Neural cell (in vitro differentiated cells): ENCODE data around the gene MGAT4C.

Experiments used
- TF ChIP-seq, protein P1 (sequence below): IDR thresholded peaks from 2 replicates; pipeline ENCODE4 v1.6.1; 2012; ENCODE audit warnings: borderline replicate concordance
- TF ChIP-seq, protein P2 (sequence below): fragments of 450-650 bp; IDR thresholded peaks from 2 replicates; pipeline ENCODE4 v1.5.1; 2014; ENCODE audit warnings: antibody characterized with exemption, mild to moderate bottlenecking, moderate library complexity; ENCODE audit not compliant: poor library complexity, severe bottlenecking

DNA sequence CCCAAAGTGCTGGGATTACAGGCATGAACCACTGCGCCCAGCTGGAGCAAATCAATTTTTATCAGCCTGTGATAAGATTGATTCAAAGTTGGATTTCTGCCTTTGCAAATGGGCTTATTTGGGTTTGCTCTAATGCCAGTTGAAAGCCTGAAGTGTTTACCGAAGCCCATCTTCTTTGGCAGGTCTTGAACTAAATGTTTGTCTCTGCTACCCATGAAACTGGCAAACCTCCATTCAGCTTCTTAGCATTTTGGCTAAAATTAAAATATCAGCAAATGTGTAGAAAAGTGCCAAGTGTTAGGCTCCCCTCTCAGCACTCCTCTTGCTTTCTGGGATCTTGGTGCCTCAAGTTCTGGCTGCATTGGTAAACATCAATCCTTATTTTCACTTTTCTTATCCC, 61.5 kb downstream of the MGAT4C start:
- TF ChIP-seq, protein P1, sequence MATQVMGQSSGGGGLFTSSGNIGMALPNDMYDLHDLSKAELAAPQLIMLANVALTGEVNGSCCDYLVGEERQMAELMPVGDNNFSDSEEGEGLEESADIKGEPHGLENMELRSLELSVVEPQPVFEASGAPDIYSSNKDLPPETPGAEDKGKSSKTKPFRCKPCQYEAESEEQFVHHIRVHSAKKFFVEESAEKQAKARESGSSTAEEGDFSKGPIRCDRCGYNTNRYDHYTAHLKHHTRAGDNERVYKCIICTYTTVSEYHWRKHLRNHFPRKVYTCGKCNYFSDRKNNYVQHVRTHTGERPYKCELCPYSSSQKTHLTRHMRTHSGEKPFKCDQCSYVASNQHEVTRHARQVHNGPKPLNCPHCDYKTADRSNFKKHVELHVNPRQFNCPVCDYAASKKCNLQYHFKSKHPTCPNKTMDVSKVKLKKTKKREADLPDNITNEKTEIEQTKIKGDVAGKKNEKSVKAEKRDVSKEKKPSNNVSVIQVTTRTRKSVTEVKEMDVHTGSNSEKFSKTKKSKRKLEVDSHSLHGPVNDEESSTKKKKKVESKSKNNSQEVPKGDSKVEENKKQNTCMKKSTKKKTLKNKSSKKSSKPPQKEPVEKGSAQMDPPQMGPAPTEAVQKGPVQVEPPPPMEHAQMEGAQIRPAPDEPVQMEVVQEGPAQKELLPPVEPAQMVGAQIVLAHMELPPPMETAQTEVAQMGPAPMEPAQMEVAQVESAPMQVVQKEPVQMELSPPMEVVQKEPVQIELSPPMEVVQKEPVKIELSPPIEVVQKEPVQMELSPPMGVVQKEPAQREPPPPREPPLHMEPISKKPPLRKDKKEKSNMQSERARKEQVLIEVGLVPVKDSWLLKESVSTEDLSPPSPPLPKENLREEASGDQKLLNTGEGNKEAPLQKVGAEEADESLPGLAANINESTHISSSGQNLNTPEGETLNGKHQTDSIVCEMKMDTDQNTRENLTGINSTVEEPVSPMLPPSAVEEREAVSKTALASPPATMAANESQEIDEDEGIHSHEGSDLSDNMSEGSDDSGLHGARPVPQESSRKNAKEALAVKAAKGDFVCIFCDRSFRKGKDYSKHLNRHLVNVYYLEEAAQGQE = no peak
- TF ChIP-seq, protein P2, sequence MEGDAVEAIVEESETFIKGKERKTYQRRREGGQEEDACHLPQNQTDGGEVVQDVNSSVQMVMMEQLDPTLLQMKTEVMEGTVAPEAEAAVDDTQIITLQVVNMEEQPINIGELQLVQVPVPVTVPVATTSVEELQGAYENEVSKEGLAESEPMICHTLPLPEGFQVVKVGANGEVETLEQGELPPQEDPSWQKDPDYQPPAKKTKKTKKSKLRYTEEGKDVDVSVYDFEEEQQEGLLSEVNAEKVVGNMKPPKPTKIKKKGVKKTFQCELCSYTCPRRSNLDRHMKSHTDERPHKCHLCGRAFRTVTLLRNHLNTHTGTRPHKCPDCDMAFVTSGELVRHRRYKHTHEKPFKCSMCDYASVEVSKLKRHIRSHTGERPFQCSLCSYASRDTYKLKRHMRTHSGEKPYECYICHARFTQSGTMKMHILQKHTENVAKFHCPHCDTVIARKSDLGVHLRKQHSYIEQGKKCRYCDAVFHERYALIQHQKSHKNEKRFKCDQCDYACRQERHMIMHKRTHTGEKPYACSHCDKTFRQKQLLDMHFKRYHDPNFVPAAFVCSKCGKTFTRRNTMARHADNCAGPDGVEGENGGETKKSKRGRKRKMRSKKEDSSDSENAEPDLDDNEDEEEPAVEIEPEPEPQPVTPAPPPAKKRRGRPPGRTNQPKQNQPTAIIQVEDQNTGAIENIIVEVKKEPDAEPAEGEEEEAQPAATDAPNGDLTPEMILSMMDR = no peak
